Activated T-cell treated with anti-CD3 and anti-CD28 coated beads for 4 hours (primary cell): ENCODE measurements around the gene TIAM1.

ENCODE experiments used
- DNase-seq: peaks from one replicate; pipeline ENCODE4 v3.0.0-alpha.2; 2020

The TIAM1 gene

DNA sequence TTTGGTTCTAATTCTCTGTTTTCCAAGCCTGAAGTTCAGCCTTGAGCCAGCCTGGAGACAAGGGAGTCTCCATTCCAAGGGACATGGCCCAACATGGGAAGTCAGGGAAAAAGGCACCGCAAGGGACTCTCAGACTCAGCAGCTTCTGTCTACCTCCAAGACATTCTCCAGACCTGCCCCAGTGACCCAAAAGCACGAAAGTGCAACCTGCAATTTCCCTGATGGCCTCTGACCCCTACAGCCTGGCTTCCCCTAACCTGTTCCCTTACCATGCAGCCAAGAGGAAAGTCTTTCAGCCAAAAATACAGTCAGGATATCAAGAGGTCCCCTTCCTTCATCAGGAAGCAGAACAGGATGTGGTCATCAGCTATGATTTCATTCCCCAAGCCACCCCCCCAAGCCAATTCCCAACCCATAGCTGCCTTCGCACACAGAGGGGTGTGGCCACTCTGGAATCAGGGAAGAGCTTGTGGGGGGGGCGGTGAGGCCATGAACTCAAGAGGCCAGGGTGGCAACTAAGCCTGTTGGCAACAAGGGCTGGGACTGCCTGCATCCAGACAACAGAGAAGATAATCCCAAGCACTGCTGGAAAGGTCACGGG is 59.2 kb downstream of the TIAM1 start:
- no peak for DNase-seq

DNA sequence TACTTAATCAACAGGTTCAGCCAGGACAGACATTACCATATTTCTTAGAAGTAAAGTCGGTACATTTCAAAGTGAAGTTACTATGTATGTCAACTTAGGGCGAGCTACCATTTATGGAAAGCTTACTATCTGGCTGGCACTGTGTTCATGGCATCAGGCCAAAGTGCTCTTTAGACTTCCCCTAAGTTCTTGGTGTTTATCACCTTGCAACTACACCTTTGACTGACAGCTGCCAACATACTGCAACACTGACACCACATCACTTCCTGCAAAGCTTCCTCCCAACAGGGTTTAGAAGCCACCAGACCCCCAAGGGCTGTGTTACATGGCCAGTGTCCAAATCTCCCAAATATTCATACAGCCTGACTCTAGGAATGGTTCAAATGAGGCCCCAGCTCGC is 61.0 kb downstream of the TIAM1 start:
- DNase-seq, result no peak

DNA sequence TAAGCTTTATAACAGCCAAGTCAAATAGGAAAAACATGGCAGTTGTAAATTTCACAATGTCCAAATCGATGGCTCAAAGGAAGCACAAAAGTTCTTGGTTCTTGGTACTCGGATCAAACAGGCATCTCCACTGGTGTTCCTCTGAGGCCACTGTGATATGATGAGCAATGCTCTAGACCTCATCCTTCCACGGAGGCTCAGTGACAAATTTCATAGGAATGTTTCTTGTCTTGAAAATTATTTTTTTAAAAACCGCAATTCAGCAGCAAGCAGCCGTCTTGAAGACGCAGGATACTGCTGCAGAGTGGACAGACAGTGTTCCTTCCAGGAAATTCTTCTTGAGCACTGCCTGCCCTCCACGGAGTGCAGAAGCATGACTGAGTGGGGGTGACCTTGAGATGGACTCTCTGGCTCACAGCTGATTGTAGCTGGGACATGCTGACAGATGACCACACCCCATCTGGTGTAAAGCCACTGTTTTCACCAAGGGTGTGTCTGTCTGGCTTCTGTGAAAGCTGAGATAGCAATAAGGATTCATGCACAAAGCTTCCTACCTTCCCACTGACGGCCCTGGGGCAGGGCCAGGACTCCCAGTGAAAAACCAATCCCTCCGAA is 61.9 kb downstream of the TIAM1 start:
- no peak for DNase-seq

DNA sequence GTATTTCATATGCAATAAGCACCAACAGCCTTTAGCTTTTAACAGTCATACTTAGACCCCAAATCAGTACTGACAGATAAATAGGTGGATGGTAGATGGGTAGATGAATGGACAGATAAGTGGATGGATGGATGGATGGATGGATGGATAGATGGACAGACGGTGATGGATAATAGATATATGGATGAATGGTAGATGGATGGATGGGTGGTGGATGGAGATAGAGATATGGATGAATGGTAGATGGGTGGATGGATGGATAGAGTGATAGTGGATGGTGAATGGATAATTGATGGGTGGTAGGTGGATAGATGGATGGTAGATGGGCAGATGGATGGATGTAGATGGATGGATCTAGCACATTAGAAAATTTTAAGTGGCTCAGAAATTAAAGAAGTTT is 62.5 kb downstream of the TIAM1 start:
- no peak for DNase-seq

DNA sequence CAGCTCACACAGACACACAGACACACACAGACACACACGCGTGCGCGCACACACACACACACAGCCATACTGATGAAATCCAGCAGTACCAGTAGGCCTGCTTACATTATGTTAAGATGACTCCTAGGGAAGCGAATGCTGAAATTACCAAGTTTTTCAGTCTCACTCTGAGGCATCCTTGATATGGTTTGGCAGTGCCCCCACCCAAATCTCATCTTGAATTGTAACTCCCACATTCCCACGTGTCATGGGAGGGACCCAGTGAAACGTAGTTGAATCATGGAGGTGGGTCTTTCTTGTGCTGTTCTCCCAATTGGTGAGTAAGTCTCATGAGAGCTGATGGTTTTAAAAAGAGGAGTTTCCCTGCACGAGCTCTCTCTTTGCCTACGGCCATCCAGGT is 64.1 kb downstream of the TIAM1 start:
- no peak for DNase-seq

DNA sequence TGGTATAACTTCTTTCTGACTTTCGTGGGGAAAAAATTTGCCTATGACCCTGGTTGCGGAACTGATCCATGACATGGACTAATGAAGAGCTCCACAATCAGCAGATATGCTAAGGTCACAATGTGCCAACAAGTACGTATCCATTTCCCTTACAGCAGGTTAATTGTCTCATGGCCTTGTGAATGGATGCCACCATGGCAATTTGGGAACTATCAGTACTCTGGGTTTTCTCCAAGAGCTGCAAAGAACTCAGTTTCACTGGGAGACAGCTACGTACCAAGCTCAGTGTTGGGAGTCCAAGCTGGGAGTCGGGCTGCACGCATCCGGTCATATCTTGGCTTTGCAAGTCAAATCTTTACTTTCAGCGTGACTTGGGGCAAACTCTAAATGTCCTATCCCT is 64.8 kb downstream of the TIAM1 start:
- DNase-seq, result no peak

DNA sequence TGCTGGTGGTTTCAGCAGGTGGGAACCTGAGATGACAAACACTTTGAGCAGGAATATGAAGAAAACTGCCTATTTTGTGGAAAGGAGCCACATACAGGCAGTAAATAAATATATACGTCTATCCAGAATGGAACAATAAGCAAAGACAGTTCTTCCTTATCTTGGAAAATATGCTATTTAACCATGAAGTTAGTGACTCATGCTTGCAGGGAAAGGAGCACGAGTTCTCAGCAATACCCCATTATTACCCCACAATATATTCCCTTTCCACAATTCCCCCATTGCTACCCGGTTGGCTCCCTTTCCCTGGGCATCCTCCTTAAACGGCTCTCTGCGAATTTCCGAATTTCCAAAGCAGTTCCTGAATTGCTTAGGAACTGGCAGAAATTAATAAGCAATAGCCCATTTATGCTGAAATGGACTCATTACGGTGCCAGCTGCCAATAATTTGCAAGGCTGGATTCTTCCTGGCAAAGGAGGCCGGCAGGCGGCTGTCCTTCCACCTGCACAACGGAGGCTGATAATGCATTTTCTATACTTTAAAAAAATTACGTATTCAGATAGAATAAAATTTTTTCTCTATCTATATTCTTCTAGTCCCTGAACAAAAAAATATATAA is 65.4 kb downstream of the TIAM1 start:
- DNase-seq, result no peak

DNA sequence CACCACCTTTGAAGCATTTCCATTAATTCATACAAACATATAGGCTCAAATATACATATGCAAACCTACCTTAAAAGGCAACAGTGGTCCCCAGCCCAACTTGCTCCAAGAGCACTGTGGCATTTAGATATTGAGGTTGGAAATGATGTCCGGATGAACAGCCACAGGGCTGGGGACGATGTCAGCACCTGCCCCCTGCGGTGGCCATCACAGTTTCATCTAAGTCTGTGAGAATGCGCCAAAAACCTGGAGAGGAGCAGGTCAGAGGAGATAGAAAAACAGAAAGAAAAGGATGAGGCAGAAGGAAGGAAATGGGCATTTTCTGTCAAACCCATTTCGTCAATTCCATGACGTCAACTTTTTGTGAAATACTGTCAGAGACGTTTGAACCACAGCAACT is 67.4 kb downstream of the TIAM1 start:
- no peak for DNase-seq

DNA sequence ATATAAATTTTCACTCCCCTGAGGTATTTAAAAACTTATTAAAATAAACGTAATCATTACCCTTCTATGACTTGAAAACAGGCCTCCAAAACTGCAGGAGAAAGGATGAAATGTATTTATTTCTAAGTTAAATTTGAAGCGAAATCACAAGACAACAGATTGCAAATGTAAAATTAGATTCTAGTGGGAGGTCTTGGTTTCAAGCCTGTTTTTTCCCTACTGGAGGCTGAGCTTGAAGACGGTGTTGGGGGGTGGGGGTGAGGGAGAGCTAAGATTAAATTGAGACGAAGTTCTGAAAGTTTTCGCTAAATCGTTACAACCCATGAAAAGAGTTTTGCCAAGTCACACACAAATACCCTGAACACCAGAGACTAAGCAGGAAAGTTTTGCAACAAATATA is 68.2 kb downstream of the TIAM1 start:
- DNase-seq, result no peak

DNA sequence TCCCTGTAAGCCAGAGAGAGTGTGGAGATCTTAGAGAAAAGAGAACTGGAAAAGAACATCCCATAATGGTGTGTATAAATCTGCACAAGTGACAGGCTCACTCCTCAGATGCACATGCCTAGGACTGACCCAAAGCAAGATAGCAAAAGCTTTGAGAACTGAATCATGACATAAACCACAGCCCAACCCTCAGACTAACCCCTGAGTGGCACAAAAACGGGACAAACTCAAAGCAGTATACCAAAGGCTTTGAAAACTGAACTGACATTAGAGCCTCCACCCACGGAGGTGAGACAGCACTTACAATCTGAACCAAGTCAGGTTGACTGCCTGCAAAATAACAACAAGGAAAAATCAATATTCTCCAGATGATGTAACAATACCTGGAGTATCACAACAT is 70.8 kb downstream of the TIAM1 start:
- no peak for DNase-seq

DNA sequence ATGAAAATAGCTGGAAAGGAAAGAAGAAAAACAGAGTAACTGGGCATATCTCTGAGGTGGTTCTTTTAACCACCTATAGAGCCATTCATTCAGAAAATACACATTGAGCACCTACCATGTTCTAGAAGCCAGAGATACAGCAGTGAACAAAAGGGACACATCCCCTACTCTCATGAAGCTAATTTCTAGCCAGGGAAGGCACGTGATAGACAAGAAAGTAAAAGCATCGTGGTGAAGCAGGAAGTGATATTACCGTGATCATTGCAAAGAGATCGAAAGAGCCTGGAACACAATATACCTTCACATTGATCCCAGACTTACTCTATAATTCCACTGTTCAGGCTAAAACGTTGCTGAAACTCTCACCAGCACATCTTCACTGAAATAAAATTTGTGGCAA is 76.0 kb downstream of the TIAM1 start:
- DNase-seq, result no peak

DNA sequence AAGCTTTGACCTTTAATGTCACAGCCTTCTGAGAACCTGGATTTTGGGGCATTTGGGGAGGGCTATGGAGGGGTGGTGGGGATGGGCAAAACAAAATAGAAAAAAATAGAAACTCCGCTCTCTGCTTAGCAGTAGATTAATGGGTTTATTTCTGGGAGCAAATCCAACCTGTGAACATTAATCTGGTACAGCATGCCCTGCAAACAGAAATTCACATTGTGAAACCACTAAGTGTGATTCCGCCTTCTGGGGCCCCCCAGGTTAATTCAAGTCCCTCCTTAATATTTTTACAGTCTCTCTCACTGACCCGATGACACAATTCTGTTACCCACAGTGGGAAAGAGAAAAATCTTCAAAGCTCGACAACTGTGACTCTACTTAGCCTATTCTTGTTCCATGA is 76.4 kb downstream of the TIAM1 start:
- DNase-seq, result no peak

DNA sequence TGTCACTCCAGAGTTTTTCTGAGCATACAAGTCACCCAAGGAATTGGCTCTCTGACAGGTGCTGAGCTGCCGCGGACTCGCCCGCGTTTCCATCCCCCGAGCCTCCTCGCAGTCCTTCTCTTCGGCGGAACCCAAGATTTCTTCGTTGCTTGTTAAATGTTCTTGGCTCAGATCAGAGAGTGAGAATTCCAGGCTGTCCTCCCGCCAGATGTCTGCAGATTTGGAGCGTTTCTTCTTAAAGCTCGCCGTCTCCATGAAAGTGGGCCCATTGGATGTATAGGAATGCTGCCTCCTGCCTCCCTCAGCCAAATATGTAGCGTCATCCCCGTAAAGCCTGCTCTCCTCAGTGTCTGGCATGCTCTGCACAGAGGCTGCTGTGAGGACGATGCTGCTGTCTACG is 77.8 kb downstream of the TIAM1 start:
- no peak for DNase-seq

DNA sequence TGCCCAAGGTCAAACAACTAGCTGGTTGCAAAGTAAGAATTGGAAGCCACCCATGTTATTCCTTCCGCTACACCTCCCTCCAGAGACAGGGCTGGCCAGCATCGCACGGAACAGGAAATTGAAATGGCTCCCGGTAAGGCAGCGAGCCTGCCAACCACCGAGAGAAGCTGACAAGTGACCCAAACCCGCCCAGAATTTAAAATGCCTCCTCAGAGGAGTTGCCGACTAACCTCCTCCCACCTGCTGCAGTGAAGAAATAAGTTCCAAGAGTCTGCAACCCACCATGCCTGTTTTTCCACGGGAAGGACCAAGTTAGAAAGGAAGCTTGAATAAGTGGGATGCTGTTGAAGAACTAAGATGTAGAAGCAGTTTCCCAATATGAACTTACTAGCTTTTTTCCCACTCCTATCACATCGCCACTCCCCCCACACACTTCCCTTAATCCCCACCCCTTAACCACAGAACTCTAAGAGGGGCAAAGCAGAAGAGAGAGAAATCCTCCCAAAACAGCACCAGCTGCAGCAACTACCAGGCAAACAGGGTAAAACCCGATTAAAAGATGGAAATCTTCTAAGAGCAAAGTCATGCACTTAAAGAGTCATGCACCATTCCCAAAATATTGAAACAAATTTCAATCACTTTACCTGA is 78.6 kb downstream of the TIAM1 start:
- no peak for DNase-seq

DNA sequence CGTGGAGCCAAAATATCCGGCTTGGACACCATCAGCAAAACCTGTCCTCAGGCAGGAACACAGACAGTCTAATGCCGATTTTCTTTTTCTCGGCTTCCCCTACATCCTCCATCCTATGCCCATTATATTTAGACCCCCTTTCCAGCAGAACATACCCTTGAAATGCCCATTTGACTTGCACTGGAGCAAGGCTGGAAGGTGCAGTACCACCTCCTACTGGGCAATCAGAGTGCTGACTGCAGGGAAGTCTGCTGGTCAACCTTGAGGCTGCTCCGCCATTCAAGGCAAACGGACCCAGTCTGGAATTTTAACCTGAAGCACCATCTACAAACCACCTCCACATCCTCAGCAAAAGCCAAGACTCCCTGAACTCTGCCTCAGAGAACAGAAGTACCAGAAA is 79.5 kb downstream of the TIAM1 start:
- no peak for DNase-seq

DNA sequence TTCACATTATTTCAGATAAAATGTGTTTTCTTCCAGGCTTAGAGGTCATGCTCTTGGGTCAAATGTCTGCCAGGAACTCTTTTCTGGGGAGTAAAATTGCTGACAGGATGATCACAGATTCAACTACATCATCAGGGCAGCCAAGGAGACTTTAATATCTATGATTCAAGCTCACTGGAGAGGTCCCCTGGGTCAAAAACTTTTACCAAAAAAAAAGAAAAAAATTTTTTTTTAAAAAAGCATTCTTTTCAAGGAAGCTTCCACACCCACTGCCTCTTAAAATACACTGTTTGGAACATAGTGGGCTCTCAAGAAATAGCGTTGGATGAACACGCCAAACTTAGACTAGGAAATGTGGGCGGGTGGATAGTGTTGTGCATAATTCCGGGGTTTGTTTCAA is 81.3 kb downstream of the TIAM1 start:
- no peak for DNase-seq

DNA sequence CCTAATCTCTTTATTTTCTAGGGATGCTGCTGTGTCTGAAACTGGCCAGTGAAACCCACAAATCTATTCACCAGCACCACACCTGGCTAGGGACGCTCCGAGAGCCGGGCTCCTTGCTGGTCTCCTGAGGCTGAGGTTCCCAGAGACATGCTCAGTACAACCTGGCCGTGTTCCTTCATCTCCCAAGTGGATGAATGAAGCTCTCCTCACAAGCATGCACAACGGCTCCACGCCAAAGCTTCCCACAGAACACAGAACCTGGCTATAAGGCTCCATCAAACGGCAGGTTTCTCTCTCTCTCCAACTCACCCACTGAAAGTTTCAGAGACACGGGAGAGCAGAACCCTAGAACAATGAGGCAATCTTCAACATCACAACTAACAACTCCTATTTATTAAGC is 82.3 kb downstream of the TIAM1 start:
- DNase-seq, result no peak

DNA sequence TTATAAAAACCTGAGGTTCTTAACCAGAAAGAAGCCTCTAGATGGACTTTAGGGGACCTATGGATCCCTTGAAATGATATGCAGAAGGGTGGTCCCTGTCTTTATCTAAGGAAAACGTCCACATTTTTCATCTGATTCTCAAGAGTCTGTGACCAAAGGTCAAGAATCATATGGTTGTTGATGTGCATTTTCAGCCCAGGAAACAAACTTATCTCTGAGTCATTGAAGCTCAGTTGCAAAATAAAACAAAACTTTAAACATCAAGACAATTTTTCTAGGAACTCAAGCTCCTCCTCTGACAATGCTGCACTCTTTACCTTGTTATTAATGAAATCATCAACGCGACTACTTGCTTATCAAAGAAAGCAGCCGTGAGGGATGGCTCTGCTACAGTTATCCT is 83.3 kb downstream of the TIAM1 start:
- DNase-seq, result no peak

DNA sequence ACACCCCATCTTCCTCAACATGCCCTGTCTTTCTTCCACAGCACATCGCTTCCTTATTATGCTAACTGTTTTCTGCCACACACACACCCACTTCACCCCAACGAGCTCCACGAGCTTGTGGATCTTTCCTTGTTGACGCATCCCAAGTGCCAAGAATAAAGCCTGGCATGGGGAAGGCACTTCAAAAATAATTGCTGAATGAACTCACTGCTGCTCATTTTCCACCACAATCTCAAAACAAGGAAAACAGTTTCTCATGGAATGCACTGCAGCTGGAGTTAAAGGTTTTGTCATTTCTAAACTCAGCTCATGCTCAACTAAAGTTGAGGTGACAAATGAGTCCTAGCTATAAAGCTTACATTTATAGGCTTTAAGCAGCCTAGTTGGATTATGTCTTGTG is 86.0 kb downstream of the TIAM1 start:
- DNase-seq, result no peak

DNA sequence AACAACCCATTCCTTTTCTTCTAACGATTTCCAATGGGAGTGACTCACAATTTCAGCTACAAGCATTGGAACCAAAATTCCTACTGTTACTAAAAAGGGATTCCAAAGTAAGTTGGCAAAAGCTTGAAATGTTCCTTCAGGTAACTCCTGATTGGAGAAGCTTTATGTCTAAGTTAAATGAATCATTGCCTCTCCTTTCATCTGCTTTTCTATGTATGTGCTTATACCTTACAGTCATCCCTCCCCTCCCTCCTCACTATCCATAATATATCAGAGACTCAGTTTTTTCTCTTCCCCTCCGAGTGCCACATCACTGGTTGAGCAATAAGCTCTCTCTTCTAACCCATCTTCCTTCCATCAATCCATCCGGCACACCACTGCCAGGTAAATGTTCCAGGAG is 86.8 kb downstream of the TIAM1 start:
- no peak for DNase-seq

DNA sequence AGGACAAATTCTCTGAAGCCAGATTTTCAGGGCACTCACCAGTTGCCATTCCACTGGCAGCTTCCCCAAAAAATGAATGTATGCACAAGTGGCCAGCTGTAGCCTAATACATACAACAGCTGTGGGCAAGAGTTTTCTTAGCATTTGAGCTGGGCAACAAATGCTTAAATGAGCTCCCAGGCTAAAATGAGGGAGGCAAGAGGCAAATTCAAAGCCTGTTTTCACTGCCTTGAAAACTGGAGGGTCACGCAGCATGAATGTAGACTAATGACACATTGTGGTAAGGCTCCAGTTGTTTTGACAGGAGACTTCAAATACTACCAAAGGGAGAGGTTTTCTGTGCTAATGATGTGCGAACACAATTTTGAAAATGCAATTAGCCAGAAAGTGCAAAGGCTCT is 88.2 kb downstream of the TIAM1 start:
- DNase-seq, result no peak

DNA sequence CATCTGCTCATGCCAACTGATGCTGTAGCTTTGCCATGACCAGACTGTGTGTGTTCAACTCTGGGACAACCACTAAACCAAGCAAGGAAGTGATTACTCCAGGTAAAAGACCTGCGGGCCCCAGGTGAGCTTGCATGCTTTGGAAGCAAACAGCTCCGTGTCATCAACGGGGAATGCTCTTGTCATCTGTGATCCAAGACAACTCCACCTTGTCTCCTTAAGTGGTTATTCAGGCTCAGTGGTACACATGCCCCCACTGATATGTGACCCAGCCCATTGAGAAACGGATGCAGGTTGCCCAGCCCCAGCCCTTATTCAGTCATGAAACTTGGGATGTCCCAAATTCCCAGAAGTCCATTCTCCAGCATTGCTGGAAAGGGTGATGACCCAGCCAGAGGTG is 89.0 kb downstream of the TIAM1 start:
- no peak for DNase-seq

DNA sequence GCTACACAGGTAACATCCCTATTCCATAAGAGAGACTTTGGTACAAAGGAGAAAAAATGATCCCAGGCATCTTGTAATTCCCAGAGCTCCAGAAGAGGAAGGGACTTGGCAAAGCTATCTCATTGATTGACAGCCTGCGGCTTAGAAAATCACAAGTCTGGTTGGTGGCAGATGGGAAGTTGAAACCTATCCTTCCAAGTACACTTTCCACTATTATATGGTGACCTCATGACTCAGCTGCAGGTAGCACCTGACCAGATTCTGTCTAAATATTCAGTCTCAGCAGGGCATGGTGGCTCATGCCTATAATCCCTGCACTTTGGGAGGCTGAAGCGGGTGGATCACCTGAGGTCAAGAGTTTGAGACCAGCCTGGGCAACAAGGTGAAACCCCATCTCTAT is 89.9 kb downstream of the TIAM1 start:
- no peak for DNase-seq

DNA sequence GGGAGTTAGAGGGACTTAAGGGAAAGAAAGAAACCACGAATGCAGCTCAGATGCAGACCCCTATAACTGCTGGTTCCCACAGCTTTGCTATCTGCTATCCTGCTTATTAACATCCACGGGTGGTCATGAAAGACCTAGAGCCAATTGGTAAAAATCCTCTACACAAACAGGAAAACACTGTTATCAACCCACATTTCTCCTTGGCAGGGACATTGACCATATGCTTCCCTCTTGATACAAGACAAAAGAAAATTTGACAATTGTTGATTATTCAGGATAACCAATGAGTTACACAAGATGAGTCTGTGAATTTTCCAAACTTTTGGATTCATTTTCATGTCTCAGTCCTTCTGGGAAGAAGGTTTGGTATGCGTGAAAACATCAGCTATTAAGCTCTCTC is 90.4 kb downstream of the TIAM1 start:
- no peak for DNase-seq

DNA sequence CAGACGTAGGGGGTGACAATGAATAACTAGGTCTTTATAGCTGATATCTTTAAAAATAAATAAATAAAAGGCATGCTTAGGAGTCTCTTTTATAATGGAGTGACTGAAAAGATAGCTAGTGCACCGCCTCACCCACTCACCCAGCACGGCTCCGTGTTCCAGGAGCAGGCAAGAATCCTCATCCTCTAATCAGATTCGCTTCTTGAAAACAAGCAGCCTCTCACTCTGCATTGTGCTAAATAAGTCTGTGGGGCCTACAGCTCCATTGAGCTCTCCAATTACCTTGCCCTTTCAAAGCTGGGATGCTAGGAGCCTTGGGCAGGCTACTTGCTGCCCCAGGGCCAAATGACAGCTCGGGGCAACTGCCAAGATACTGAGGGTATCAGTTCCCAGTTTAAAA is 91.5 kb downstream of the TIAM1 start:
- DNase-seq, result no peak
